BLaER1 (cell line): ENCODE measurements around the gene FUT8.

ENCODE experiments used
- H3K27ac ChIP-seq: shearing (Covaris generic); formaldehyde crosslinking; 2 replicates; pipeline ENCODE4 v1.8.1; 2022
- H3K27me3 ChIP-seq: shearing (Covaris generic); formaldehyde crosslinking; 2 replicates; pipeline ENCODE4 v1.8.1; 2022
- H3K36me3 ChIP-seq: shearing (Covaris generic); formaldehyde crosslinking; 2 replicates; pipeline ENCODE4 v1.8.1; 2022
- H3K4me1 ChIP-seq: shearing (Covaris generic); formaldehyde crosslinking; 2 replicates; pipeline ENCODE4 v1.8.1; 2022
- H3K4me2 ChIP-seq: shearing (Covaris generic); formaldehyde crosslinking; 2 replicates; pipeline ENCODE4 v1.8.1; 2022
- H3K4me3 ChIP-seq: shearing (Covaris generic); formaldehyde crosslinking; 2 replicates; pipeline ENCODE4 v1.8.1; 2022
- H3K9ac ChIP-seq: shearing (Covaris generic); formaldehyde crosslinking; 2 replicates; pipeline ENCODE4 v1.8.1; 2022
- H3K9me3 ChIP-seq: shearing (Covaris generic); formaldehyde crosslinking; 2 replicates; pipeline ENCODE4 v1.8.1; 2022
- H4K20me1 ChIP-seq: shearing (Covaris generic); formaldehyde crosslinking; 2 replicates; pipeline ENCODE4 v1.8.1; 2022
- Cebpa-rat ChIP-seq: shearing (Covaris generic); IDR thresholded peaks from 2 replicates; pipeline ENCODE4 v1.8.1; 2022

FUT8 gene

DNA sequence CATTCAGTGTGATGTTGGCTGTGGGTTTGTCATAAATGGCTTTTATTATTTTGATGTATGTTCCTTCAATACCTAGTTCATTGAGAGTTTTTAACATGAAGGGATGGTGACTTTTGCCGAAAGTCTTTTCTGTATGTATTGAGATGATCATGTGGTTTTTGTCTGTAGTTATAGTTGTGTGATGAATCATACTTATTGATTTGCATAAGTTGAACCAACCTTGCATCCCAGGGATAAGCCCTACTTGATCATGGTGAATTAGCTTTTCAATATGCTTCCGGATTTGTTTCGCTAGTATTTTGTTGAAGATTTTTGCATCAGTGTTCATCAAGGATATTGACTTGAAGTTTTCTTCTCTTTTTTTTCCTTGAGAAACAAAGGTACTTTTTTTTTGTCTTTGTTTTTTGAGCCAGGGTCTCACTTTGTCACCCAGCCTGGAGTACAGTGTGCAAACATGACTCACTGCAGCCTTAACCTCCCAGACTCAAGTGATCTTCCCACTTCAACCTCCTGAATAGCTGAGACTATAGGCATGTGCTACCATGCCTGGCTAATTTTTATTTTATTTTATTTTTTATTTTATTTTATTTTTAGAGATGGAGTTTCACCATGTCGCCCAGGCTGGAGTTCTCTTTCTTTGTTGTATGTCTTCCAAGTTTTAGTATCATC lies 121.3 kb downstream of the FUT8 start:
- no peak for TF ChIP-seq Cebpa-rat
- Histone ChIP-seq H3K36me3 (peaks cover 17% of the 10 kb centered on the region), H3K27me3 (no peaks in the 10 kb centered on the region), H3K9ac (no peak overlapping the region), H4K20me1 (no peaks in the 10 kb centered on the region), H3K4me3 (no peak overlapping the region), H3K4me1 (peaks cover 4% of the 10 kb centered on the region; the same call in 1 of the 2 replicates), H3K4me2 (no peak overlapping the region), H3K27ac (no peak overlapping the region), H3K9me3 (peaks cover 74% of the 10 kb centered on the region)

- H3K9me3 ChIP-seq, result peaks cover 67% of the 10 kb centered on the region
- TF ChIP-seq Cebpa-rat, result no peak
- no peaks in the 10 kb centered on the region for H3K4me1 ChIP-seq
- no peak overlapping the region for H3K4me3 ChIP-seq
- no peaks in the 10 kb centered on the region for H4K20me1 ChIP-seq
- peaks cover 12% of the 10 kb centered on the region for H3K36me3 ChIP-seq
- no peak overlapping the region for H3K4me2 ChIP-seq
- H3K27me3 ChIP-seq, result no peaks in the 10 kb centered on the region
- H3K27ac ChIP-seq, result no peak overlapping the region
- H3K9ac ChIP-seq, result no peak overlapping the region
These were observed 124.4 kb downstream of the FUT8 start for GRCh38 chr14:65536781-65537423.

DNA sequence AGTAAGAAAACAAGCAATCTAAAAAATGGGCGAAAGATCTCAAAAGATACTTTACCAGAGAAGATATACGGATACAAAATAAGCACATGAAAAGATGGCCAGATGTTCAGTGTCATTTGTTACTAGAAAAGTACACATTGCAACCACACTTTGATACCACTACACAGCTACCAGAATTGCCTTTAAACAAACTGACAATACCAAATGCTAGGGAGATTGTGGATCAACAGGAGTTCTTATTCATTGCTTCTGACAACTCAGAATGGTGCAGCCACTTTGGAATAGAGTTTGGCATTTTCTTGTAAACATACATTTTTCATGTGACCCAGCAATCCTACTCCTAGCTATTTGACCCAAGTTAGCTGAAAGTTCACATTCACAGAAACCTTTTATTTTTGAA lies 136.3 kb downstream of the FUT8 start:
- no peak for TF ChIP-seq Cebpa-rat
- Histone ChIP-seq H3K9me3 (no peaks in the 10 kb centered on the region), H3K27ac (no peak overlapping the region), H3K27me3 (no peaks in the 10 kb centered on the region), H3K4me3 (no peak overlapping the region), H4K20me1 (no peaks in the 10 kb centered on the region), H3K4me2 (no peak overlapping the region), H3K4me1 (no peaks in the 10 kb centered on the region), H3K9ac (no peak overlapping the region), H3K36me3 (no peaks in the 10 kb centered on the region)

DNA sequence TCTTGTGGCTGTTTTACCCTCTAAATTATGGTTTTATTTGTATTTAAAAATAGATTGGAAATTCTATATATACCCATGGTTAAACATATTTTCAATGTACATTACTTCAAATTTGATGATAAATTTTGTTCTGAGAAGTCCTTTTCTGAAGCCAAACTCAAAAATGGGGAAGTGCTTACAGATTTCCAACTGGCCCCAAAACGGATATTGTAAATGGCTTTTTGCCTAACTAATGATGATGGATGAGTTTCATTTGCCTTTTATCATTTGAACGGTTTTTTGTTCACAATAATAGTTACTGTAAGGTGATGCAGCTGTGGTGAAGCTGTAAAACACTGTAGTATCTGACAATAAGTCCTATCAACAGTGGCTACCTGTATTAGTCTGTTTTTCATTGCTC lies 136.9 kb downstream of the FUT8 start:
- Histone ChIP-seq H4K20me1 (peaks cover under 1% of the 10 kb centered on the region; the same call in 1 of the 2 replicates), H3K9ac (no peak overlapping the region), H3K4me2 (no peak overlapping the region), H3K9me3 (no peaks in the 10 kb centered on the region), H3K4me1 (no peaks in the 10 kb centered on the region), H3K36me3 (no peaks in the 10 kb centered on the region), H3K4me3 (no peak overlapping the region), H3K27me3 (no peaks in the 10 kb centered on the region), H3K27ac (no peak overlapping the region)
- TF ChIP-seq Cebpa-rat, result no peak

DNA sequence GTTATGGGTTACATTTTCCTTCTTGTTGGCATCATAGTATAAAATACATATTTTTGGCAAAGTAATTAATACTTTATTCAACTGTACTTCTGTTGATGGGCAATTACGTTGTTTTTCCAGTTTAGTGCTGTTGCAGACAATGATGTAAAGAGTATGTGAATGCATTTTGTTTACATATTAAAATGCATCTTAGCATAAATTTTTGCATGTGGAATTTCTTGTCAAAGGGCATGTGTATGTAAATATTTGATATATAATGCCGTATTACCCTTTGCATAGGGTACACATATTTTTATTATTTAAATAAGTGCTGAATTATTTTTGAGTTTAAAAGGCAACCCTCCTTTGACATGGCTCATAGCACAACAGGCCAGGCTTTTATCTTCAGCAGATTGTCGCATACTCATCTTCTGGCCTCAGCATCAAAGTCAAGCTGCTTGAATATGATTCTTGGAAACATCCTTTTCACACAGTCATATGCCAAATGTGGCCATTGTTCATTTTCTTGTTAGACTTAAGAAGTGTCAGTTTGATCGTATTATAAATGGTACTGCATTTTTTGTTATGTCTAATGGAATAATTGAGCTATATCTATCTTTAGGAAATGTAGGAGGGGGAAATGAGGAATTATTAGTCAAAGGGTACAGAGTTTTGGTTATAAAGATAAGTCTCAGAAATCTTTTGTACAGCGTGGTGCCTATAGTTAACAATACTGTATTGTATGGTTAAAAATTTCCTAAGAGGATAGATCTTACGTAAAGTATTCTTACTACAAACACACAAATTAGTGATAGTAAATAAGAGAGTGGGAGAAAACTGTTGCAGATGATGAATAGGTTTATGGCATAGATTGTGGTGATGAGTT lies 138.5 kb downstream of the FUT8 start:
- Histone ChIP-seq H3K4me2 (no peak overlapping the region), H3K36me3 (no peaks in the 10 kb centered on the region), H3K27ac (no peak overlapping the region), H3K4me1 (no peaks in the 10 kb centered on the region), H3K4me3 (no peak overlapping the region), H4K20me1 (peaks cover 9% of the 10 kb centered on the region; the same call in 1 of the 2 replicates), H3K9me3 (no peaks in the 10 kb centered on the region), H3K9ac (no peak overlapping the region), H3K27me3 (no peaks in the 10 kb centered on the region)
- no peak for TF ChIP-seq Cebpa-rat

DNA sequence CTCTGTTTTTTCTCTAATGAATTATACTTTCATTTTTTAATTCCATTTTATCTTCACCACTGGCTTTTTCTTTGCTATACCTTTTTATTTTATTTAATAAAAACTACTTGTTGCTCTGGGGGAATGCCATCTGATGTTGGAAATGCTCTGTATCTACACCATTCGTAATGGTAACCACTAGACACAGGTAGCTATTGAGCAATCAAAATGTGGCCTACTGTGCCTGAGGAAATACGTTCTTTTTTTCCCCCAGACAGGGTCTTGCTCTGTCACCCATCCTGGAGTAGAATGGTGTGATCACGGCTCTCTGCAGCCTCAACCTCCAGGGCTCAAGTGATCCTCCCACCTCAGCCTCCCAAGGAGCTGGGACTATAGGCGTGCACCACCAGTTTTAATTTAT lies 140.2 kb downstream of the FUT8 start:
- no peaks in the 10 kb centered on the region for H3K9me3 ChIP-seq
- H3K27me3 ChIP-seq, result no peaks in the 10 kb centered on the region
- TF ChIP-seq Cebpa-rat, result 0 out of 2 replicates have a peak, but pooled peaks have one; percentile 23
- no peak overlapping the region for H3K9ac ChIP-seq
- H3K4me1 ChIP-seq, result no peaks in the 10 kb centered on the region
- H3K4me3 ChIP-seq, result no peak overlapping the region
- no peak overlapping the region for H3K27ac ChIP-seq
- H4K20me1 ChIP-seq, result peaks cover 13% of the 10 kb centered on the region; the same call in 1 of the 2 replicates
- no peaks in the 10 kb centered on the region for H3K36me3 ChIP-seq
- H3K4me2 ChIP-seq, result no peak overlapping the region

DNA sequence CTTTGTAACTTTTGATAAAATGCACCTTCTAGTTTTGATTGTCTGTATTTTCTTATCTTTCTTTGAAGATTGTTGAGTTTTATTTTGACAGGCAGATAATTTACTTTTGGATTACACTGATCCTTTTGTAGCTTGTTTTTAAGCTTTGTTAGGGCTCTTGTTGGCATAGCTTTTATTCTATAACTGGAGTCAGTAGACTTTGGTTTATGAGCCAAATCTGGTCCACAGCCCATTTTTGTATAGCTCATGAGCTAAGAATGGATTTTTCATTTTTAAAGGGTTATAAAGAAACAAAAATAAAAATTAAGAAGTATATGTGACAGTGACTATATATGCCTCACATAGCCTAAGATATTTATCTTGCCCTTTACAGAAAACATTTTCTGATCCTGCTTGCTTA lies 142.3 kb downstream of the FUT8 start:
- no peak overlapping the region for H3K27ac ChIP-seq
- no peaks in the 10 kb centered on the region for H3K36me3 ChIP-seq

GRCh38 chr14:65555358-65555757 lies 142.8 kb downstream of the FUT8 start:
- H3K4me3 ChIP-seq, result no peak overlapping the region
- no peak for TF ChIP-seq Cebpa-rat
- no peaks in the 10 kb centered on the region for H3K4me1 ChIP-seq
- H3K9me3 ChIP-seq, result no peaks in the 10 kb centered on the region
- H4K20me1 ChIP-seq, result peaks cover 13% of the 10 kb centered on the region; the same call in 1 of the 2 replicates
- H3K36me3 ChIP-seq, result no peaks in the 10 kb centered on the region
- no peak overlapping the region for H3K4me2 ChIP-seq
- no peak overlapping the region for H3K9ac ChIP-seq
- H3K27ac ChIP-seq, result no peak overlapping the region
- H3K27me3 ChIP-seq, result no peaks in the 10 kb centered on the region

More for the DNA sequence above, 142.3 kb downstream of the FUT8 start:
- no peaks in the 10 kb centered on the region for H3K9me3 ChIP-seq
- H3K4me1 ChIP-seq, result no peaks in the 10 kb centered on the region
- peaks cover 13% of the 10 kb centered on the region; the same call in 1 of the 2 replicates for H4K20me1 ChIP-seq
- no peak overlapping the region for H3K4me2 ChIP-seq
- TF ChIP-seq Cebpa-rat, result no peak
- no peak overlapping the region for H3K4me3 ChIP-seq
- no peaks in the 10 kb centered on the region for H3K27me3 ChIP-seq
- no peak overlapping the region for H3K9ac ChIP-seq

DNA sequence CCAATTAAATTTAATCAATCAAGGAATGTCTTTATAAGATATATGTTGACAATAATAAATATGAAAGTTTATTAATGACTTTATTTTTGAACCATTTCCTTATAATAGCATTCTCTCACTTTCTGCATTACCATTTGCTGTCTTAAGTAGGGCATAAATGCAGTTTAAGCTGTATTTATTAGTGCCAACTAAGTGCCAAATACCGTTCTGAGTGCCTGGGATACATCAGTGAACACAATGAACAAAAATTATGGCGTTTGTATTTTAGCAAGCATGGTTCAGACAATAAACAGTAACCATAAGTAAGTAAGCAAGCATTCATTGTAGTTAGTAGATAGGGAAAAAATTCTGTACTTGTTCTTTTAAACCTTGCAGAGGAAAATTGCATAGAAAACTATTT lies 145.8 kb downstream of the FUT8 start:
- Histone ChIP-seq H3K9ac (no peak overlapping the region), H4K20me1 (peaks cover 13% of the 10 kb centered on the region; the same call in 1 of the 2 replicates), H3K9me3 (no peaks in the 10 kb centered on the region; the same call in 1 of the 2 replicates), H3K36me3 (peaks cover 9% of the 10 kb centered on the region), H3K4me2 (no peak overlapping the region), H3K27me3 (no peaks in the 10 kb centered on the region), H3K4me1 (no peaks in the 10 kb centered on the region), H3K4me3 (no peak overlapping the region), H3K27ac (no peak overlapping the region)
- no peak for TF ChIP-seq Cebpa-rat
